B cell (primary cell): ENCODE measurements around the gene CAMTA1.

Source experiments
- EZH2 ChIP-seq: IDR thresholded peaks from 2 replicates; pipeline ENCODE4 v1.6.1; 2012; ENCODE audit warnings: borderline replicate concordance, low read depth, mild to moderate bottlenecking, moderate library complexity, low read length; ENCODE audit not compliant: insufficient read depth, poor library complexity, severe bottlenecking
- TF ChIP-seq, protein P1 (sequence below): fragments of 200-600 bp; IDR thresholded peaks from one replicate; pipeline ENCODE4 v1.8.0; 2022; ENCODE audit warnings: antibody characterized with exemption, mild to moderate bottlenecking

DNA sequence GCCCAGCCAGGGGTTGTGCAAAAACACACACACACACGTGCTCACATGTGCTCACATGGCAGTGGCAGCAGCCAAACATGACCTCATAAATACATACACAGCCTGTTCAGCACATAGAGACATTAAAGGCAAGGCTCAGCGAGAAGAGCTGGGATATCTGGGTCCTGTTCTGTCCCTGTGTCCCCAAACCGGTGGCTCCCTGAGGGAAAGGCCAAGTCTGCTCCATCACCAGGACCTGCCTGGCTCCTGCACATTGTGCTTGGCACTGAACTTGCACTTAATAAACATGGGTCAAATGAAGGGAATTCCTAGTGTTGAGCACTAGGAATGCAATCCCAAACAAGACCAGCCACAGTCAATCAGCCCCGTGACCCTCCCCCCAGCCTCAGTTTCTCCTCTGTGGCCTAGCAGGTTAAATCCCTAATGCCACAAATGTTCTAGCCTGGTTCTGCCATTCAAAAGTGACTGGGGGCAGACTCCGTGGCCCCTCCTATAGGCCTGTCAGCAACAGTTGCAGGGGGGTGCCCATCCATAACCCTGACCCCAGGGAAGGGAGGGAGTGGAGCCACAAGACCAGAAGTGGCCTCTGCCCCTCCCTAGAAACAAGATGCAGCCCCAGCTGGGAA lies 825.0 kb downstream of the CAMTA1 start:
- TF ChIP-seq, protein P1, sequence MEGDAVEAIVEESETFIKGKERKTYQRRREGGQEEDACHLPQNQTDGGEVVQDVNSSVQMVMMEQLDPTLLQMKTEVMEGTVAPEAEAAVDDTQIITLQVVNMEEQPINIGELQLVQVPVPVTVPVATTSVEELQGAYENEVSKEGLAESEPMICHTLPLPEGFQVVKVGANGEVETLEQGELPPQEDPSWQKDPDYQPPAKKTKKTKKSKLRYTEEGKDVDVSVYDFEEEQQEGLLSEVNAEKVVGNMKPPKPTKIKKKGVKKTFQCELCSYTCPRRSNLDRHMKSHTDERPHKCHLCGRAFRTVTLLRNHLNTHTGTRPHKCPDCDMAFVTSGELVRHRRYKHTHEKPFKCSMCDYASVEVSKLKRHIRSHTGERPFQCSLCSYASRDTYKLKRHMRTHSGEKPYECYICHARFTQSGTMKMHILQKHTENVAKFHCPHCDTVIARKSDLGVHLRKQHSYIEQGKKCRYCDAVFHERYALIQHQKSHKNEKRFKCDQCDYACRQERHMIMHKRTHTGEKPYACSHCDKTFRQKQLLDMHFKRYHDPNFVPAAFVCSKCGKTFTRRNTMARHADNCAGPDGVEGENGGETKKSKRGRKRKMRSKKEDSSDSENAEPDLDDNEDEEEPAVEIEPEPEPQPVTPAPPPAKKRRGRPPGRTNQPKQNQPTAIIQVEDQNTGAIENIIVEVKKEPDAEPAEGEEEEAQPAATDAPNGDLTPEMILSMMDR = no peak
- TF ChIP-seq EZH2 = no peak
